Mesenchymal stem cell (in vitro differentiated cells and primary cell): ENCODE measurements around the gene CENPC.

ENCODE experiments used
- DNase-seq: peaks from one replicate; pipeline ENCODE4 v3.0.0-alpha.2; 2013
- H2AFZ ChIP-seq: one replicate; pipeline ENCODE4 v1.6.1; 2013; ENCODE audit warnings: low read depth, mild to moderate bottlenecking, control low read depth, inconsistent platforms, low read length, moderate library complexity
- H2AK5ac ChIP-seq: 2 replicates; pipeline ENCODE4 v1.6.1; 2013; ENCODE audit warnings: low read length, moderate library complexity, mild to moderate bottlenecking, inconsistent platforms; ENCODE audit not compliant: severe bottlenecking
- H2BK120ac ChIP-seq: one replicate; pipeline ENCODE4 v1.6.1; 2013; ENCODE audit warnings: low read depth, mild to moderate bottlenecking, inconsistent platforms, low read length, moderate library complexity
- H2BK12ac ChIP-seq, 2 experiments: one replicate each; pipeline ENCODE4 v1.6.1; 2013; ENCODE audit warnings: inconsistent platforms in 2 of 2, low read length in 2 of 2, mild to moderate bottlenecking in 2 of 2, moderate library complexity in 2 of 2, control low read depth in 1 of 2
- H2BK15ac ChIP-seq: one replicate; pipeline ENCODE4 v1.6.1; 2013; ENCODE audit warnings: mild to moderate bottlenecking, low read depth, inconsistent platforms; ENCODE audit not compliant: poor library complexity, severe bottlenecking
- H2BK5ac ChIP-seq: 2 replicates; pipeline ENCODE4 v1.6.1; 2013; ENCODE audit warnings: low read depth, mild to moderate bottlenecking, low read length, control low read depth, inconsistent platforms; ENCODE audit not compliant: poor library complexity, severe bottlenecking
- H3K14ac ChIP-seq, 2 experiments: one replicate each; pipeline ENCODE4 v1.6.1; 2013; ENCODE audit warnings: inconsistent platforms in 2 of 2, low read length in 2 of 2, control low read depth in 1 of 2, mild to moderate bottlenecking in 1 of 2, moderate library complexity in 1 of 2
- H3K18ac ChIP-seq, 2 experiments: one replicate each; pipeline ENCODE4 v1.6.1; 2013; ENCODE audit warnings: inconsistent platforms in 2 of 2, low read length in 2 of 2, control low read depth in 1 of 2, low read depth in 1 of 2, mild to moderate bottlenecking in 1 of 2
- H3K23ac ChIP-seq, 2 experiments: one replicate each; pipeline ENCODE4 v1.6.1; 2013; ENCODE audit warnings: inconsistent platforms in 2 of 2, low read length in 2 of 2, mild to moderate bottlenecking in 2 of 2, moderate library complexity in 2 of 2, control low read depth in 1 of 2
- H3K27ac ChIP-seq: 2 replicates; pipeline ENCODE4 v1.5.1; 2013; ENCODE audit warnings: mild to moderate bottlenecking, moderate library complexity, low read length, control low read depth, inconsistent platforms; ENCODE audit not compliant: poor library complexity, severe bottlenecking
- H3K27me3 ChIP-seq, 2 experiments: 2 replicates each; pipeline versions ENCODE4 v1.6.1 to v1.7.0; 2013; ENCODE audit warnings: low read length in 2 of 2, mild to moderate bottlenecking in 2 of 2, moderate library complexity in 2 of 2, control low read depth in 1 of 2, inconsistent platforms in 1 of 2; ENCODE audit not compliant: control insufficient read depth in 1 of 2, insufficient read depth in 1 of 2
- H3K36me3 ChIP-seq, 2 experiments: 2 replicates each; pipeline versions ENCODE4 v1.6.1 to v1.7.0; 2013; ENCODE audit warnings: low read length in 2 of 2, control low read depth in 1 of 2, inconsistent platforms in 1 of 2, low read depth in 1 of 2, mild to moderate bottlenecking in 1 of 2; ENCODE audit not compliant: insufficient read depth in 2 of 2, control insufficient read depth in 1 of 2
- H3K4ac ChIP-seq, 2 experiments: one replicate each; pipeline ENCODE4 v1.6.1; 2013; ENCODE audit warnings: inconsistent platforms in 2 of 2, low read length in 2 of 2, mild to moderate bottlenecking in 2 of 2, moderate library complexity in 2 of 2, control low read depth in 1 of 2, low read depth in 1 of 2
- H3K4me1 ChIP-seq: 2 replicates; pipeline ENCODE4 v1.6.1; 2013; ENCODE audit warnings: low read depth, low read length, control low read depth; ENCODE audit not compliant: control insufficient read depth, insufficient read depth
- H3K4me2 ChIP-seq: 2 replicates; pipeline ENCODE4 v1.6.1; 2013; ENCODE audit warnings: low read length, mild to moderate bottlenecking, inconsistent platforms; ENCODE audit not compliant: poor library complexity, severe bottlenecking
- H3K4me3 ChIP-seq, 2 experiments: 2 replicates each; pipeline versions ENCODE4 v1.5.1 to v1.7.0; 2013; ENCODE audit warnings: low read length in 2 of 2, mild to moderate bottlenecking in 2 of 2, control low read depth in 1 of 2, low read depth in 1 of 2; ENCODE audit not compliant: insufficient read depth in 1 of 2
- H3K79me1 ChIP-seq: replicated peaks from 2 replicates; pipeline ENCODE4 v1.6.1; 2013; ENCODE audit warnings: mild to moderate bottlenecking, control low read depth, low read length, inconsistent platforms; ENCODE audit not compliant: poor library complexity, severe bottlenecking
- H3K9ac ChIP-seq: 2 replicates; pipeline ENCODE4 v1.7.0; 2013; ENCODE audit warnings: mild to moderate bottlenecking, low read length, moderate library complexity
- H3K9me3 ChIP-seq: 2 replicates; pipeline ENCODE4 v1.7.0; 2013; ENCODE audit warnings: mild to moderate bottlenecking, low read length; ENCODE audit not compliant: control insufficient read depth
- H4K8ac ChIP-seq: one replicate; pipeline ENCODE4 v1.6.1; 2013; ENCODE audit warnings: inconsistent platforms, mild to moderate bottlenecking, low read length, moderate library complexity
- H4K91ac ChIP-seq: one replicate; pipeline ENCODE4 v1.6.1; 2013; ENCODE audit warnings: mild to moderate bottlenecking, low read length, inconsistent platforms
- WGBS: methylation state at CpG from one replicate; pipeline ENCODE4 v1.1.7; 2013; ENCODE audit warnings: mixed read lengths; 5-methylcytosine and 5-hydroxymethylcytosine counted together

CENPC gene

DNA sequence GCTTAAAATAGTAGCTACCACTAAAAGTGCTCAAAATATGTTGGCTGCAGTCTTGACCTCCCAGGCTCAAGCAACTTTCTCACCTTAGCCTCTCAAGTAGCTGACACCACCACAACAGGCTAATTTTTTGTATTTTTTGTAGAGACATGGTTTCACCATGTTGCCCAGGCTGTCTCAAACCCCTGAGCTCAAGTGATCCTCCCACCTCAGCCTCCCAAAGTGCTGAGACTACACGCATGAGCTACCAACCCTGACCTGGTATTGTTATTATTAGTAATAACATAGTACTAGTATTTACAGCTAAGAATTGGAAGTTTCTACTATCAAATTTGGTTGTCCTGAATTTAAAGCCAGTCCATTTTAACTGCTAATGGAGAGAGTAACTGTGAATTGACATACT is 31.2 kb upstream of the CENPC start:
- no peak for DNase-seq
- no peaks in the 10 kb centered on the region for H3K36me3 ChIP-seq
- no peak overlapping the region for H2AFZ ChIP-seq
- no peaks in the 10 kb centered on the region for H3K4me1 ChIP-seq
- H3K4me2 ChIP-seq: no peak overlapping the region
- H2BK120ac ChIP-seq: no peak overlapping the region
- H4K8ac ChIP-seq: no peak overlapping the region
- H3K79me1 ChIP-seq: no peaks in the 10 kb centered on the region
- H3K27me3 ChIP-seq: peaks cover 0 to 2% of the 10 kb centered on the region in 2 experiments
- no peak overlapping the region for H3K27ac ChIP-seq
- H4K91ac ChIP-seq: no peak overlapping the region
- H3K9ac ChIP-seq: no peak overlapping the region
- no peak overlapping the region for H3K23ac ChIP-seq
- H2AK5ac ChIP-seq: no peak overlapping the region
- no peak overlapping the region for H2BK5ac ChIP-seq
- no peak overlapping the region for H2BK15ac ChIP-seq
- H3K4ac ChIP-seq: no peak overlapping the region
- H3K14ac ChIP-seq: no peak overlapping the region
- H3K4me3 ChIP-seq: no peak overlapping the region
- H3K9me3 ChIP-seq: no peaks in the 10 kb centered on the region
- no peak overlapping the region for H2BK12ac ChIP-seq
- H3K18ac ChIP-seq: no peak overlapping the region
- no CpG with 5 or more reads among the region's 1 CpG for WGBS

DNA sequence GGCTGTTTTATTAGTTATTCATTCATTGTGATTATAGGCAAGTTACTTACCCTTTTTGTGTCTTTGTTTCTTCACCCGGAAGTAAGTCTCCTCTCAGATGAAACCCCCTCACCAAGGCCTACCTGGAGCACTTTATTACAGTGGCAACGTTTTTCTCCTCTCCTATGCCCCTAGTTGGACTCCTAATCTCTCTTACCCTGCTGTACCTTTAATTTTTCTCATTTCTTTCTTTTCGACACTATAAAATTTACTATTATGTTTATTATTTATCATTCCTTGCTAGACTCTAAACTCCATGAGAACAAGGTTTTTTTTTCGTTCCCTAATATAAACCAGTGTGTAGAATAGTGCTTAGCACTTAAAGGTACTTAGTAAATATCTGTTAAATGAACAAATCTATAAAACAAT is 30.8 kb upstream of the CENPC start:
- Histone ChIP-seq H3K4me3 (no peak overlapping the region), H3K36me3 (no peaks in the 10 kb centered on the region), H3K4me2 (no peak overlapping the region), H3K9ac (no peak overlapping the region), H2AFZ (no peak overlapping the region), H3K4me1 (no peaks in the 10 kb centered on the region), H4K91ac (no peak overlapping the region), H3K18ac (no peak overlapping the region), H3K9me3 (no peaks in the 10 kb centered on the region), H2BK12ac (no peak overlapping the region), H3K27me3 (peaks cover 0 to 2% of the 10 kb centered on the region in 2 experiments), H2BK120ac (no peak overlapping the region), H2AK5ac (no peak overlapping the region), H3K79me1 (no peaks in the 10 kb centered on the region), H2BK15ac (no peak overlapping the region), H4K8ac (no peak overlapping the region), H2BK5ac (no peak overlapping the region), H3K14ac (no peak overlapping the region), H3K4ac (no peak overlapping the region), H3K27ac (no peak overlapping the region), H3K23ac (no peak overlapping the region)
- WGBS: 65% methylated on average over 2 of the region's 4 CpGs
- DNase-seq: no peak

DNA sequence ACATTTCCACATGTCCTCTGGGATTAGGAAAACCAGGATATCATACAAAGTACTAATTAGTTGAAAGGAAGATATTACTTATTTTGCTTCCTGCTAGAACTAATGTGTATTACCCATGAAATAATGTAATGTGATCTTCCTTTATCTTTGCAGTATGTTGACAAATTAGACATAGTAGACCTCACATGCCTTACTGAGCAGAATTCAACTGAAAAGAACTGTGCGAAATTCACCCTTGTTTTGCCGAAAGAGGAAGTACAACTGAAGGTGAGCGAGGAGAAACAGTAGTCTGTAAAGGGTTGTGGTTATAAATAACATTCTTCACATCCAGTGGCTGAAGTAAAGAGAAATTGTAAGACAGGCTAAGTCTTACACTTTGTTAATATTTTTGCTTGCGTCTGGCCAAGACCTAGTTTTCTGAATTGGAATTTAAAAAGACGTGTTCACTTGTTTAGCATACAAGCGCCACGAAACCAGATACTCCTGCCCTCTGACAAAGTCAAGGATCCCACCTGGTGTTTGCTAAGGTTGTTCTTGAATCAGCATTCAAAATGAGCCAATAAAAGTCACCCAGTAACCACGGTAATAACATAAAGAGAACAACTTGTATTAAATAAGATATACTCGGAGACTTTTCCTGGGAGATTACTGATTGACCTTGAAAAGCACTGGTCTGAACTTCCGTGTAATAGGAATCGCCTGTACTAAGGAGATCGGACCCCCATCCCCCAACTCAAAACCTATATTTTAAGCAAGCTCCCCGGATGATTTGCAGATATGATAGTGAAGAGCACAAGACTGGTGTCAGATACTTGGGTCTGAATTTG is 30.1 kb upstream of the CENPC start:
- Histone ChIP-seq H2BK120ac (no peak overlapping the region), H3K36me3 (no peaks in the 10 kb centered on the region), H2AFZ (no peak overlapping the region), H3K9me3 (no peaks in the 10 kb centered on the region), H2BK5ac (no peak overlapping the region), H3K14ac (no peak overlapping the region), H2BK12ac (no peak overlapping the region), H3K27me3 (no peaks in the 10 kb centered on the region), H3K4me3 (no peak overlapping the region), H3K18ac (no peak overlapping the region), H4K91ac (no peak overlapping the region), H3K9ac (no peak overlapping the region), H3K4me2 (no peak overlapping the region), H2BK15ac (no peak overlapping the region), H3K4ac (no peak overlapping the region), H2AK5ac (no peak overlapping the region), H4K8ac (no peak overlapping the region), H3K79me1 (no peaks in the 10 kb centered on the region), H3K4me1 (no peaks in the 10 kb centered on the region), H3K23ac (no peak overlapping the region), H3K27ac (no peak overlapping the region)
- no peak for DNase-seq
- 94% methylated on average over 9 of the region's 13 CpGs for WGBS

DNA sequence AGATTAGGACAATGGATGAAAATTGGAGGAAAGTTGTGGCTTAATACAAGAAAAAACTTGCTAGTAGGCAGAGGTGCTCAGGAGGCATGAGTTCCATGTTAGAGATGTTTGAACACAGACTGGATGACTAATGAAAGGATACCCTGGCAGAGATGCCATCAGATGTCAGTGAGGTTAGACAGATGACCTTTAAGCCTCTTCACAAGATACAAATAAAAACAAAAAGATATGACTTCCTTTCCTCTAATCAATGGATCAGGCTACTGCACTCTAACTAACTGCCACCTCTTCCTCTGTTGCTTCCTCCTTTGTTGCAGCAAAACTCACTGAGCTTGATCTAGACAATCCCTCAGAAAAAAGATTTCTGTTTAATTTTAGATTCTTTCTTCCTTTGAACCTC is 27.9 kb upstream of the CENPC start:
- Histone ChIP-seq H2AFZ (no peak overlapping the region), H4K91ac (no peak overlapping the region), H3K9ac (no peak overlapping the region), H3K4me1 (no peaks in the 10 kb centered on the region), H3K9me3 (no peaks in the 10 kb centered on the region), H3K4me3 (no peak overlapping the region), H3K23ac (no peak overlapping the region), H2AK5ac (no peak overlapping the region), H3K18ac (no peak overlapping the region), H2BK120ac (no peak overlapping the region), H2BK15ac (no peak overlapping the region), H2BK5ac (no peak overlapping the region), H3K14ac (no peak overlapping the region), H3K4me2 (no peak overlapping the region), H3K27me3 (no peaks in the 10 kb centered on the region), H4K8ac (no peak overlapping the region), H3K27ac (no peak overlapping the region), H2BK12ac (no peak overlapping the region), H3K36me3 (no peaks in the 10 kb centered on the region), H3K4ac (no peak overlapping the region), H3K79me1 (no peaks in the 10 kb centered on the region)
- no peak for DNase-seq
